ENCODE measurements around the gene FBXO9. TPM values are rescaled to one million over a fixed set of nuclear protein-coding genes. Genes with fewer than 3 reads are reported as not detected.

FBXO9 gene
- total RNA-seq, 1 experiment from 2014 or later, result 68.4 TPM

DNA sequence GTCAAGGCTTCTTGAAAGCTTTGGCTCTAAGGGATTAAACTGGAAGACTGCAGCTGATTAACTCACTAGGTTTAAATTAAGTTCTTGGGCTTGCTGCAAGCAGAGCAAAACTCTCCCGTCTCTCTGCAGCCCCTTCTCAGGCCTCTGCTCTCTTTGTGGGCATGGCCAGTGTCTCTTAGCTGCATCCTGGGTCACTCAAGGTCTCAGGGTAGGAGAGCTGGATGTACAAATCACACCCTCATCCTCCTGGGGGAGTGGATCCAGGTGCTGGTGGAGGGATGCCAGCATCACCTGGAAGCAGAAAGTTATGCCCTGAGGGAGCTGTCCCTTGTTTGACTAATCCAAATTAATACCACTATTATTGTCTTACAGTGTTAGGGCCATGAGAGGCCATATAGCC is 47.7 kb downstream of the FBXO9 start:
- no peak overlapping the region for H2BK120ac ChIP-seq (ENCODE audit: low read depth, low read length, poor library complexity, severe bottlenecking)
- H4K8ac ChIP-seq (replicated peaks; ENCODE audit: insufficient read length, low read depth, low read length), result no peak overlapping the region
- no peak overlapping the region for H3K18ac ChIP-seq (ENCODE audit: insufficient read length, low read depth, low read length)
- H3K27me3 Mint-ChIP-seq (ENCODE audit: low read depth), result peaks cover 3% of the 10 kb centered on the region; the same call in 1 of the 2 replicates
- H3K9me3 Mint-ChIP-seq, result peaks cover 2 to 3% of the 10 kb centered on the region in 2 experiments; a peak in 2 of 5 replicates
- H2AFZ ChIP-seq (ENCODE audit: low read length), result no peak overlapping the region
- H3K9me3 ChIP-seq (ENCODE audit: control insufficient read depth, low read depth, low read length), result no peaks in the 10 kb centered on the region
- H3K27me3 ChIP-seq (ENCODE audit: insufficient read depth, low read length), result no peaks in the 10 kb centered on the region
- no peak overlapping the region for H2BK20ac ChIP-seq (ENCODE audit: low read depth, low read length, poor library complexity, severe bottlenecking)
- no peak overlapping the region for H2BK15ac ChIP-seq (ENCODE audit: low read depth, low read length)
- H3K14ac ChIP-seq (ENCODE audit: insufficient read depth, low read length), result no peak overlapping the region
- no peak overlapping the region for H2BK12ac ChIP-seq (ENCODE audit: insufficient read length, low read depth, low read length)
- H3K27ac Mint-ChIP-seq, result no peak overlapping the region; a peak in 1 of 7 replicates
- H3K4me1 ChIP-seq (ENCODE audit: insufficient read depth, low read length), result no peaks in the 10 kb centered on the region
- no peak overlapping the region for H3T11ph ChIP-seq (ENCODE audit: low read length)
- no peaks in the 10 kb centered on the region for H3K36me3 Mint-ChIP-seq (ENCODE audit: insufficient read depth in 1 of 3, low read depth in 3 of 3)
- H3K4ac ChIP-seq (ENCODE audit: low read depth, low read length), result no peak overlapping the region
- H4K5ac ChIP-seq (ENCODE audit: insufficient read length, low read depth, low read length), result no peak overlapping the region
- H3K9ac ChIP-seq (ENCODE audit: extremely low read depth, insufficient read length, low read length), result no peak overlapping the region
- no peaks in the 10 kb centered on the region for H3K79me2 ChIP-seq (ENCODE audit: insufficient read depth, low read length)
- no peak overlapping the region for H3K27ac ChIP-seq (ENCODE audit: insufficient read length, low read depth, low read length)
- no peak overlapping the region for H4K91ac ChIP-seq (ENCODE audit: insufficient read length, low read depth, low read length)
- H3K56ac ChIP-seq (ENCODE audit: insufficient read length, low read depth, low read length), result no peak overlapping the region
- H3K23me2 ChIP-seq (ENCODE audit: insufficient read length, low read depth, low read length, poor library complexity, severe bottlenecking), result no peaks in the 10 kb centered on the region
- H3K79me1 ChIP-seq (ENCODE audit: insufficient read depth, low read depth, low read length, poor library complexity, severe bottlenecking), result no peaks in the 10 kb centered on the region
- no peaks in the 10 kb centered on the region for H4K20me1 ChIP-seq (ENCODE audit: control insufficient read depth, insufficient read depth, insufficient read length)
- no peak overlapping the region for H2AK5ac ChIP-seq (ENCODE audit: insufficient read length, low read length)
- H3K4me1 Mint-ChIP-seq, result peaks cover 4 to 6% of the 10 kb centered on the region in 2 experiments; a peak in 3 of 4 replicates
- no peak for DNase-seq
- H3K4me2 ChIP-seq (ENCODE audit: insufficient read depth, insufficient read length, low read length), result no peak overlapping the region
- H2BK5ac ChIP-seq (ENCODE audit: insufficient read length, low read length), result no peak overlapping the region
- TF ChIP-seq CTCF (conservative IDR thresholded peaks at IDR 0.05), result no peak
- no peak overlapping the region for H3K23ac ChIP-seq (ENCODE audit: insufficient read length, low read depth, low read length)
- no peak overlapping the region for H3K4me3 Mint-ChIP-seq
- no CpG with 5 or more reads among the region's 1 CpG for WGBS (ENCODE audit: extremely low coverage, insufficient read length, low lambda C conversion rate)
